RWPE2 (cell line): ENCODE data around the gene PLD5.
"Not testable (repeated sequence)": the region's sequence is repeated elsewhere in the genome, so short reads cannot be mapped to it uniquely, and the experiment has no call there.

Experiments used
- ATAC-seq: fragments of 200-7000 bp; cut with Tn5 transposase; 3 replicates; pipeline ENCODE4 v1.9.1; 2021; ENCODE audit warnings: low read depth
- DNase-seq: peaks from one replicate; pipeline ENCODE4 v3.0.0-alpha.2; 2020; ENCODE audit warnings: low spot score
- H3K27ac ChIP-seq: fragments of 450-650 bp; 2 replicates; pipeline ENCODE4 v1.5.1; 2017; ENCODE audit warnings: mild to moderate bottlenecking; ENCODE audit not compliant: poor library complexity, severe bottlenecking
- H3K27me3 ChIP-seq: fragments of 250-450 bp; sonication (Bioruptor Pico); 2 replicates; pipeline ENCODE4 v1.5.1; 2021; ENCODE audit warnings: mild to moderate bottlenecking, moderate library complexity; ENCODE audit not compliant: insufficient read depth, poor library complexity, severe bottlenecking
- H3K36me3 ChIP-seq: fragments of 250-450 bp; sonication (Bioruptor Pico); 2 replicates; pipeline ENCODE4 v1.5.1; 2020; ENCODE audit warnings: low read depth, mild to moderate bottlenecking, moderate library complexity
- H3K4me1 ChIP-seq: fragments of 250-450 bp; sonication (Bioruptor Pico); 2 replicates; pipeline ENCODE4 v1.5.1; 2021; ENCODE audit warnings: mild to moderate bottlenecking, moderate library complexity; ENCODE audit not compliant: insufficient read depth, poor library complexity, severe bottlenecking
- H3K4me3 ChIP-seq: fragments of 250-450 bp; sonication (Bioruptor Pico); 2 replicates; pipeline ENCODE4 v1.5.1; 2021; ENCODE audit warnings: mild to moderate bottlenecking, moderate library complexity; ENCODE audit not compliant: severe bottlenecking
- H3K9me3 ChIP-seq: fragments of 250-450 bp; sonication (Bioruptor Pico); 2 replicates; pipeline ENCODE4 v1.5.1; 2021; ENCODE audit warnings: mild to moderate bottlenecking, moderate library complexity; ENCODE audit not compliant: severe bottlenecking
- TF ChIP-seq, protein P1 (sequence below): fragments of 450-650 bp; IDR thresholded peaks from one replicate; pipeline ENCODE4 v1.5.1; 2017; ENCODE audit warnings: mild to moderate bottlenecking, moderate library complexity; ENCODE audit not compliant: poor library complexity, severe bottlenecking

PLD5 gene

DNA sequence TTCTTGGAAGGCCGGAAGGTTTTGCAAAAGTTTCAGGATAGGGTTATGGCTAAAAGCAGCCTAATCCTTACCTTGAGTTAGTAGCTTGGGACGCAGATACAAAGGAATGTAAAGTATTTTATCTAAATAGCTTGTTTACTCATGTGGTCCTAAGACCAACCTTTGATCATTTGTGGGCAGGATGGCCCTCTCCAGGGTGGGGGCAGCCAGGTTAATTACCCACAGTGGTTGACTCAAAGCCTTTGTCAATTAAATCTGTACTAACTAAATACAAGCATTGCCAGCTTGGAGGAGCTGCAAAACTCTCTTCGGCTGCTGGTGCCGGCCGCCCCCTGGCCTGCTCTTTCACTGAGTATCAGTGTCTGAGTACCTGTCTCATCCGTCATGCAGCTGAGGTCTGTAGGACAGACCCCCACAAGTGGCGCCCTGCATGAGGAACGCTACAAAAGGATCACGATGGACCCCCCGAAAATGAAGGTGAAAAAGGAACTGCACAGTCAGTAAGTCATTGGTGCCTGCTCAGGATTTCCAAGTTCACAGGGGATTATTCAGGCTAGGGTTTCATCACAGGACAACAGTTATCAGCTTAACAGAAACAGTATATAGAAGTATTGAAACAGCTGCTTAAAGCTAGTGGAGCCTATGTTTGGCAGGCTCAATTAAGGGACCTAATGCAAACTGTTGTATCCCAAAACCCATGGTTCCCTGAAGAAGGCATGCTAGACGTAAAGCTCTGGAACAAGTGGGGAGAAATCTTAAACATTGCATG is 313.1 kb downstream of the PLD5 start:
- H3K27me3 ChIP-seq = no peaks in the 10 kb centered on the region
- TF ChIP-seq, protein P1, sequence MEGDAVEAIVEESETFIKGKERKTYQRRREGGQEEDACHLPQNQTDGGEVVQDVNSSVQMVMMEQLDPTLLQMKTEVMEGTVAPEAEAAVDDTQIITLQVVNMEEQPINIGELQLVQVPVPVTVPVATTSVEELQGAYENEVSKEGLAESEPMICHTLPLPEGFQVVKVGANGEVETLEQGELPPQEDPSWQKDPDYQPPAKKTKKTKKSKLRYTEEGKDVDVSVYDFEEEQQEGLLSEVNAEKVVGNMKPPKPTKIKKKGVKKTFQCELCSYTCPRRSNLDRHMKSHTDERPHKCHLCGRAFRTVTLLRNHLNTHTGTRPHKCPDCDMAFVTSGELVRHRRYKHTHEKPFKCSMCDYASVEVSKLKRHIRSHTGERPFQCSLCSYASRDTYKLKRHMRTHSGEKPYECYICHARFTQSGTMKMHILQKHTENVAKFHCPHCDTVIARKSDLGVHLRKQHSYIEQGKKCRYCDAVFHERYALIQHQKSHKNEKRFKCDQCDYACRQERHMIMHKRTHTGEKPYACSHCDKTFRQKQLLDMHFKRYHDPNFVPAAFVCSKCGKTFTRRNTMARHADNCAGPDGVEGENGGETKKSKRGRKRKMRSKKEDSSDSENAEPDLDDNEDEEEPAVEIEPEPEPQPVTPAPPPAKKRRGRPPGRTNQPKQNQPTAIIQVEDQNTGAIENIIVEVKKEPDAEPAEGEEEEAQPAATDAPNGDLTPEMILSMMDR = no peak
- ATAC-seq = no peak
- no peaks in the 10 kb centered on the region for H3K9me3 ChIP-seq
- H3K27ac ChIP-seq = no peak overlapping the region
- DNase-seq = no peak
- H3K4me1 ChIP-seq = no peaks in the 10 kb centered on the region
- no peaks in the 10 kb centered on the region for H3K36me3 ChIP-seq
- H3K4me3 ChIP-seq = no peak overlapping the region

DNA sequence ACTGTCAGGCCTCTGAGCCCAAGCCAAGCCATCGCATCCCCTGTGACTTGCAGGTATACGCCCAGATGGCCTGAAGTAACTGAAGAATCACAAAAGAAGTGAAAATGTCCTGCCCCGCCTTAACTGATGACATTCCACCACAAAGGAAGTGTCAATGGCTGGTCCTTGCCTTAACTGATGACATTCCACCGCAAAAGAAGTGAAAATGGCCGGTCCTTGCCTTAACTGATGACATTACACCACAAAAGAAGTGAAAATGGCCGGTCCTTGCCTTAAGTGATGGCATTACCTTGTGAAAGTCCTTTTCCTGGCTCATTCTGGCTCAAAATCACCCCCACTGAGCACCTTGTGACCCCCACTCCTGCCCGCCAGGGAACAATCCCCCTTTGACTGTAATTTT is 314.2 kb downstream of the PLD5 start:
- DNase-seq, ATAC-seq, H3K9me3 ChIP-seq, H3K4me3 ChIP-seq, H3K36me3 ChIP-seq, H3K27ac ChIP-seq, H3K4me1 ChIP-seq, H3K27me3 ChIP-seq: not testable (repeated sequence)

DNA sequence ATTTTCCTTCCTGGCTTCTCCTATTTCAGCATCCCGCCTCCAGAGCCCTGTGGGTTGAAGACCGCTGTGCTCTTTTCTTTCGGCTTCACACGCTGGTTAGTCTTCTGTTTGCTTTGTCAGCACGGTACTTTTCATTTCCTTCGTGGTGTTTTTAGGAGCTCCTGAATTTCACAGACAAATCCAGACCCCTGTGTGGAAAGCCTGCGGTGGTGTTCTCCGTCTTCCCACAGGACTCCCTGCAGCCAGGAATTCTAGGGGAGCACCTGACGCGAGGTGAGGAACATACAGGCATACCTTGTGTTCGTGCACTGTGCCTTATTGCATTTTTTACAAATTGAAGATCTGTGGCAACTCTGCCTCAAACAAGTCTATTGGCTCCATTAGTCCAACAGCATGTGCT is 315.4 kb downstream of the PLD5 start:
- Histone ChIP-seq H3K4me1 (no peaks in the 10 kb centered on the region), H3K27me3 (no peaks in the 10 kb centered on the region), H3K36me3 (no peaks in the 10 kb centered on the region), H3K9me3 (no peaks in the 10 kb centered on the region), H3K4me3 (no peak overlapping the region), H3K27ac (no peak overlapping the region)
- TF ChIP-seq, protein P1 = no peak
- ATAC-seq (no peak), DNase-seq (no peak)

DNA sequence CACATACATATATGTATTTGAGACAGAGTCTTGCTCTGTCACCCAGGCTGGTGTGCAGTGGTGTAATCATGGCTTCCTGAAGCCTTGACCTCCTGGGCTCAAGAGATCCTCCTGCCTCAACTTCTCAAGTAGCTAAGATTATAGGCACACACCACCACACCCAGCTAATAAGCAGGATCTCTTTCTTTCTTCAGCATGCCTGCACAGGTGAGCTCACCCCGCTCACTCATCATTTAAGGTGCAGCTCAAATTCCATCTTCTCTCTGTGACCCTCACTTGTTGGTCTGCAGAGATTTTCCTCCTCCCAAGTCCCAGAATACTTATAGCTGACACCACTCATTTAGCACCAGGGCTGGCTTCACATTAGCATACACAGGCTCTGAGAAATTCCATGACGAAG is 316.5 kb downstream of the PLD5 start:
- Histone ChIP-seq H3K9me3 (no peaks in the 10 kb centered on the region), H3K36me3 (no peaks in the 10 kb centered on the region), H3K27me3 (no peaks in the 10 kb centered on the region), H3K4me1 (no peaks in the 10 kb centered on the region), H3K4me3 (no peak overlapping the region), H3K27ac (no peak overlapping the region)
- TF ChIP-seq, protein P1 = no peak
- ATAC-seq (no peak), DNase-seq (no peak)

DNA sequence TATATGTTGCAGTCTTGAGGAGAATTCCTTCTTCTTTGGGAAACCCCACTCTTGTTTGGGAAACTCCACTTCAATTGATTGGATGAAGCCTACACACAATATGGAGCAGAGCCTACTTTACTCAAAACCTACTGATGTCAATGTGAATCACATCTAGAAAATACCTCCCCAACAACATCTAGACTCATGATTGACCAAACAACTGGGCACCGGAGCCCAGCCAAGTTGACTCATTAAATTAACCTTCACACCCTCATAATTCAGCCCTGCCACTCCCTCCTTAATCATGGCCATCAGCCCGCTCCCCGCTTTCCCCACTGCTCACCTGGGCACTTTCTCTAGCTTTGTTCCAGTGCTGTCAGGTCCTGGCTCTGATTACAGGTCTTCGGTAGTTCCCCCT is 317.5 kb downstream of the PLD5 start:
- Histone ChIP-seq H3K36me3 (no peaks in the 10 kb centered on the region), H3K27me3 (no peaks in the 10 kb centered on the region)
- ATAC-seq = peak; percentile 44

More for the DNA sequence above, 317.5 kb downstream of the PLD5 start:
- H3K4me1 ChIP-seq = no peaks in the 10 kb centered on the region
- H3K4me3 ChIP-seq = no peak overlapping the region
- no peaks in the 10 kb centered on the region for H3K9me3 ChIP-seq
- H3K27ac ChIP-seq = no peak overlapping the region
- TF ChIP-seq, protein P1 = no peak
- DNase-seq = no peak
